ENCODE data around the gene GBF1. TPM values are rescaled to one million over a fixed set of nuclear protein-coding genes. Genes with fewer than 3 reads are reported as not detected.

The GBF1 gene
- polyA plus RNA-seq, 1 donor (not counting 4 experiments of a cell fraction or from before 2014, with no cell fraction given), result 17.4 TPM

- Histone ChIP-seq H2AFZ (ENCODE audit: control insufficient read depth, low read length) (no peak overlapping the region), H3K9me1 (ENCODE audit: control insufficient read depth, extremely low read depth, insufficient read depth, low read length) (peaks cover 4% of the 10 kb centered on the region), H3K9ac (ENCODE audit: control insufficient read depth, extremely low read depth, insufficient read depth, low read length) (peak overlapping the region; percentile 68), H3K79me2 (ENCODE audit: control insufficient read depth, insufficient read depth, low read length) (peaks cover 4% of the 10 kb centered on the region), H3K4me1 (ENCODE audit: control insufficient read depth, extremely low read depth, insufficient read depth, low read length) (peaks cover 43% of the 10 kb centered on the region), H3K27ac (ENCODE audit: control insufficient read depth, insufficient read depth, low read length) (peak overlapping the region; percentile 76), H3K27me3 (ENCODE audit: control insufficient read depth, extremely low read depth, insufficient read depth, low read length) (no peaks in the 10 kb centered on the region), H3K4me3 (ENCODE audit: control insufficient read depth in 2 of 3, extremely low read depth in 1 of 3, insufficient read depth in 2 of 3, low read depth in 1 of 3, low read length in 3 of 3) (peak overlapping the region in 2 of 3 experiments; percentile 25 to 37), H3K4me2 (ENCODE audit: control insufficient read depth, extremely low read depth, insufficient read depth, low read depth, low read length) (peak overlapping the region; percentile 80), H4K20me1 (ENCODE audit: control insufficient read depth, extremely low read depth, insufficient read depth, low read length) (no peaks in the 10 kb centered on the region), H3K36me3 (ENCODE audit: control insufficient read depth in 2 of 2, extremely low read depth in 1 of 2, insufficient read depth in 2 of 2, low read length in 2 of 2) (peaks cover 7 to 8% of the 10 kb centered on the region in 2 experiments), H3K9me3 (ENCODE audit: control insufficient read depth, low read depth, low read length) (no peaks in the 10 kb centered on the region)
- dilution Hi-C loops (cut with MboI; ENCODE audit: extremely low pct_ligation_motif_present, low sequenced_read_pairs), result no loop called here
- TF ChIP-seq EZH2 (IDR thresholded peaks at IDR 0.05; ENCODE audit: low read length), result no peak
- TF ChIP-seq, protein P1, sequence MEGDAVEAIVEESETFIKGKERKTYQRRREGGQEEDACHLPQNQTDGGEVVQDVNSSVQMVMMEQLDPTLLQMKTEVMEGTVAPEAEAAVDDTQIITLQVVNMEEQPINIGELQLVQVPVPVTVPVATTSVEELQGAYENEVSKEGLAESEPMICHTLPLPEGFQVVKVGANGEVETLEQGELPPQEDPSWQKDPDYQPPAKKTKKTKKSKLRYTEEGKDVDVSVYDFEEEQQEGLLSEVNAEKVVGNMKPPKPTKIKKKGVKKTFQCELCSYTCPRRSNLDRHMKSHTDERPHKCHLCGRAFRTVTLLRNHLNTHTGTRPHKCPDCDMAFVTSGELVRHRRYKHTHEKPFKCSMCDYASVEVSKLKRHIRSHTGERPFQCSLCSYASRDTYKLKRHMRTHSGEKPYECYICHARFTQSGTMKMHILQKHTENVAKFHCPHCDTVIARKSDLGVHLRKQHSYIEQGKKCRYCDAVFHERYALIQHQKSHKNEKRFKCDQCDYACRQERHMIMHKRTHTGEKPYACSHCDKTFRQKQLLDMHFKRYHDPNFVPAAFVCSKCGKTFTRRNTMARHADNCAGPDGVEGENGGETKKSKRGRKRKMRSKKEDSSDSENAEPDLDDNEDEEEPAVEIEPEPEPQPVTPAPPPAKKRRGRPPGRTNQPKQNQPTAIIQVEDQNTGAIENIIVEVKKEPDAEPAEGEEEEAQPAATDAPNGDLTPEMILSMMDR (optimal IDR thresholded peaks at IDR 0.05 in 1 of 3, IDR thresholded peaks at IDR 0.05 in 1 of 3, conservative IDR thresholded peaks at IDR 0.05 in 1 of 3; ENCODE audit: extremely low read depth in 1 of 3, insufficient read depth in 2 of 3, low read length in 3 of 3), result no peak
- FAIRE-seq (no peak), DNase-seq (ENCODE audit: low read depth, low spot score) (no peak)
Measured at GRCh38 chr10:102342458-102342857, 97.1 kb downstream of the GBF1 start.

DNA sequence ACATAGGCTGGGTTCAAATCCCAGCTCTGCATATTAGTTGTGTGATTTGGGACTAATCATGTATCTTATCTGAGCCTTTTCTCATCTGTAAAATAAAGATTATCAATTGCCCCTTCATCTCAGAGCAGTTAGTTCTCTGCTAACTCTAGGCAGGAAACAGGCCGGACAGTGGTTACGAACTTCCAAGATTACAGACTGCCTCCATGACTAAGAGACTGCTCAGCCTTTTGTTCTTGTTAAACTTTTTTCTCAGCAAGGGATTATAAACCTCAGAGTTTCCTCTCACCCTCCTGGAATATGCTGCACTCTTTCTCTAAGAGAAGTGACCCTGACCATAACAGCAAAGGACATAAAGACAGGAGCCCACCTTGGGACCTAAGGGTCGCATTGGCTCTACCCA, 97.6 kb downstream of the GBF1 start:
- TF ChIP-seq EZH2 (IDR thresholded peaks at IDR 0.05; ENCODE audit: low read length), result no peak
- TF ChIP-seq, protein P1 (optimal IDR thresholded peaks at IDR 0.05 in 1 of 3, IDR thresholded peaks at IDR 0.05 in 1 of 3, conservative IDR thresholded peaks at IDR 0.05 in 1 of 3; ENCODE audit: extremely low read depth in 1 of 3, insufficient read depth in 2 of 3, low read length in 3 of 3), result no peak
- Histone ChIP-seq H3K4me2 (ENCODE audit: control insufficient read depth, extremely low read depth, insufficient read depth, low read depth, low read length) (peak overlapping the region; percentile 80), H4K20me1 (ENCODE audit: control insufficient read depth, extremely low read depth, insufficient read depth, low read length) (no peaks in the 10 kb centered on the region), H3K9ac (ENCODE audit: control insufficient read depth, extremely low read depth, insufficient read depth, low read length) (peak overlapping the region; percentile 68), H3K36me3 (ENCODE audit: control insufficient read depth in 2 of 2, extremely low read depth in 1 of 2, insufficient read depth in 2 of 2, low read length in 2 of 2) (peaks cover 8 to 10% of the 10 kb centered on the region in 2 experiments), H3K9me3 (ENCODE audit: control insufficient read depth, low read depth, low read length) (no peaks in the 10 kb centered on the region), H3K27me3 (ENCODE audit: control insufficient read depth, extremely low read depth, insufficient read depth, low read length) (no peaks in the 10 kb centered on the region), H3K9me1 (ENCODE audit: control insufficient read depth, extremely low read depth, insufficient read depth, low read length) (peaks cover 4% of the 10 kb centered on the region), H3K4me3 (ENCODE audit: control insufficient read depth in 2 of 3, extremely low read depth in 1 of 3, insufficient read depth in 2 of 3, low read depth in 1 of 3, low read length in 3 of 3) (peak overlapping the region in 2 of 3 experiments; percentile 37 to 38), H2AFZ (ENCODE audit: control insufficient read depth, low read length) (no peak overlapping the region), H3K27ac (ENCODE audit: control insufficient read depth, insufficient read depth, low read length) (peak overlapping the region; percentile 76), H3K79me2 (ENCODE audit: control insufficient read depth, insufficient read depth, low read length) (peaks cover 6% of the 10 kb centered on the region), H3K4me1 (ENCODE audit: control insufficient read depth, extremely low read depth, insufficient read depth, low read length) (peaks cover 43% of the 10 kb centered on the region)
- DNase-seq (ENCODE audit: low read depth, low spot score) (peak; percentile 19), FAIRE-seq (peak; percentile 96)
- dilution Hi-C loops (cut with MboI; ENCODE audit: extremely low pct_ligation_motif_present, low sequenced_read_pairs), result no loop called here
